Bone marrow (tissue), 2 donors: Measurements from ENCODE around the gene MRRF.
A peak's percentile ranks its signal among the peaks of the same experiment; 100 is the strongest.

Source experiments
- DNase-seq, 2 donors: peaks; one replicate each; lab custom pipeline; 2025; lab: John Stamatoyannopoulos, UW

Gene MRRF

GRCh38 chr9:122228568-122229484 lies 35.9 kb upstream of the MRRF start, which contains the start of gene LHX6:
LHX6 (minus strand) TSS chr9:122228957; CDS start chr9:122228740, 217 bp downstream.
- DNase-seq: peak in 1 of 2 donors; percentile 23

- no peak for DNase-seq
These were observed 35.2 kb upstream of the MRRF start for GRCh38 chr9:122229485-122229837.

- no peak for DNase-seq
These were observed 31.8 kb upstream of the MRRF start for GRCh38 chr9:122232796-122233306.

GRCh38 chr9:122234022-122234748 lies 30.5 kb upstream of the MRRF start:
- no peak for DNase-seq

GRCh38 chr9:122236681-122237080 lies 28.0 kb upstream of the MRRF start:
- DNase-seq: no peak

GRCh38 chr9:122239722-122240121 lies 25.0 kb upstream of the MRRF start:
- no peak for DNase-seq

GRCh38 chr9:122244349-122244748 lies 20.3 kb upstream of the MRRF start:
- DNase-seq: no peak

DNA sequence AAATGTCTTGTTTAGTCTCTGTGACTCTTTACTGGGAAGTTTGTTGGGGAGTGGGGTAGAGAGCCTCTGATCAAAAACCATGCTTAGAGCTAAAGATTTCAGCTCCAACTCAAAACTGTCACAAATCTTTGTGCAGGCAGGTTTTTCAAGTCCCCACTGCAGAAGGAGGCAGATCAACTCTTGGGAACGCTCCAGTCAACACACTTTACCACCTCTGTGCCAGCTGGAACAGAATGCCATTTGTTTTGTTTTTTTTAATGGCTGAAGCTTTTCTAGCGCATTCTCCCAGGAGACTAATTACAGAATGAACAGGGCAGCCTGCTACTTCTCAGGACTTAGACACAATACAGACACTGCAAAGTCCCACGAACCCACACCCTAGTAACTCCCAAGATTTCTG lies 18.0 kb upstream of the MRRF start:
- no peak for DNase-seq

DNA sequence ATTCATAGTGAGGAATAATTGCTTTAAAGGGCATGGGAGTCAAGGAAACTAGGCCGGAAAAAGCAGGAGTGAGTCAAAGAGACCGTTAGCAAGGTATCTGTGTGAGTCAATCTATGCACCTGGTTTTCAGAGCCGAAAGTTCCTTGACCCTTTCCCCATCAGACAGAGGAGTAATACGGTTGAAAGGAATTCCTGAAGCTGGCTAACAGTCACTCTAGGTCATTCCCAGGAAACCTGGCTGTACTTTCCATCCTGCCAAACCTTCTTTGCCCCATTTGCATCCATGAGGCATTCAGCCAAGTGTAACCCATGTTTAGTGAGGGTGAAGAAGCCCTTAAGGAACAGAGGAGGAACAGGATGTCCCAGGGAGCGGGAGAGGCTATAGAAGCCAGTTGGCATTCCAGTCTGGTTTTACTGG lies 16.2 kb upstream of the MRRF start:
- no peak for DNase-seq

- DNase-seq: no peak
These were observed 13.3 kb upstream of the MRRF start for GRCh38 chr9:122251351-122251750.

DNA sequence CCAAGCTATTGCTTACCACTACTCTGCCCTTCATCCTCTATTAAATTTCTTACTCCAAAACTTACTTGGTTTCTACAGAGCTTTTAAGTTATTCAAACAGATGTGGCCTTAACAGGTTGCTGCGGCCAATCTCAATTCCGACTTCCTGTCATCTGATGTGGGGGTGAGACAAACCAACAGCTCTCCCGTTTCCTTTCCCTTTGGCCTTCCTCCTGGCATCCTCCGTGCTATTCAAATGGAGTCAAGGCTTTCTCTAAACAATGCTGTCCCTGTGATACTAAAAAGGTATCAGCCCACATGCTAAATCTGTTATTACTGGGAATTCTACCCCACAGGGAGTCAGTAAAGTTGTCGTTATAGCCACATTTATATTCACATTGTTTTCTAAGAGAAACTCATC lies 11.9 kb upstream of the MRRF start:
- no peak for DNase-seq

GRCh38 chr9:122254761-122255160 lies 9.9 kb upstream of the MRRF start:
- no peak for DNase-seq

- DNase-seq: no peak
These were observed 8.5 kb upstream of the MRRF start for GRCh38 chr9:122256206-122256605.

DNA sequence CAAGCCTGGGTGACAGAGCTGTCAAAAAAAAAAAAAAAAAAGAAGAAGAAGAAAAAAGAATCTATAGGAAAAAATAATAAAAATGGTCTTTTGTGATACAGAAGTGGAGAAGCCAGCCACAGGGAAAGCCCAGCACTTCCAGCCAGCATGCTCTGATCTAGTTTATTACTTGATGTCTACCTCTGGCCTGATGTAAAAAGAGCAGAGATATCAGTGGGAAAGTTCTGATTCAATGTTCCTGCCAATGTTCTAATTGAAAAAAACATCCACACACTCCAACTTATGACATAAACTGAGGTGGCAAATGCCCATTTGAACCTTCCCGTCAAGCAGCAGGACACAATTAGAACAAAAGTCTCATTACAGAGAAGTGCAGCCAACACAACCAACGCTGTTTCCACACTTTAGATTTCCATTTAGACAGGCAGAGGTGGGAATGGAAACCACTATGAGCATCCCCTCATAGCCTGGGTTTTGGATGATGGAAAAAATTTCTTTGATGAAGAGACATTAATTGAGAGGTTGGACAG lies 5.7 kb upstream of the MRRF start:
- DNase-seq: no peak

DNA sequence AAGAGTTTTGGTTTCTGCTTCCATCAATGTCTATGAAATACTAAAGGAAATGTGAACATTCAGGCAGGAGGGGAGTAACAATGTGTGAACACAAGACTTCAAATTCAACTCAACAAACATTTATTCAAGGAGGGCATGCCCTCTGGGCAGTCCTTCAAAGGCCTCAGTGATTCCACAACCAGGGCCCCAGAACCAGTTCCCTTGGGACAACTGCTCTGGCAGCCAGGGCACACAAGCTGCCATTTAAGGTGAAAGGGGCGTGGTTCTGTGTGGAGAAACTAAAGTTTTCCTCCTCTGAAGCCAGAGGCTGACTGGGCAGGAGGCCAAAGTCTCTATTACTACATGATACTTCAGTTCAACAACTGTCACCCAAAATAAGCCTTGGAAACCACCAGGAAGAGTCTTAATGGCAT lies 3.2 kb upstream of the MRRF start:
- no peak for DNase-seq

DNA sequence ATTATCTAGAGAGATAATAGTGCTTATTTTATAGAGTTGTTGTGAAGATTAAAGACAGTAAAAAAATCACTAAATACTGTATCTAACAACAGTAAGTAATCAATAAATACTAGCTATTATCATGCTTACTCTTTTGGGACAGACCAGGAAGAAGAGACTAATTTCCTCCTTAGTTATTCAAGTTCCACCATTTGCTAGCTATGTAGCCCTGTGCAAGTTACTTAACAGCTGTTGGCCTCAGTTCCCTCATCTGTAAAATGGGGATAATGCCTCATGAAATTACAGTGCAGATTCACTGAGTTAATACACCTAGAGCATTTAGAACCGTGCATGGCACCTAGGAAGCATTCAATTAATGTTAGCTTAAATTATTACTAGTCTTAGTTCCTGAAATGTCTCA lies 2.6 kb upstream of the MRRF start:
- DNase-seq: no peak

DNA sequence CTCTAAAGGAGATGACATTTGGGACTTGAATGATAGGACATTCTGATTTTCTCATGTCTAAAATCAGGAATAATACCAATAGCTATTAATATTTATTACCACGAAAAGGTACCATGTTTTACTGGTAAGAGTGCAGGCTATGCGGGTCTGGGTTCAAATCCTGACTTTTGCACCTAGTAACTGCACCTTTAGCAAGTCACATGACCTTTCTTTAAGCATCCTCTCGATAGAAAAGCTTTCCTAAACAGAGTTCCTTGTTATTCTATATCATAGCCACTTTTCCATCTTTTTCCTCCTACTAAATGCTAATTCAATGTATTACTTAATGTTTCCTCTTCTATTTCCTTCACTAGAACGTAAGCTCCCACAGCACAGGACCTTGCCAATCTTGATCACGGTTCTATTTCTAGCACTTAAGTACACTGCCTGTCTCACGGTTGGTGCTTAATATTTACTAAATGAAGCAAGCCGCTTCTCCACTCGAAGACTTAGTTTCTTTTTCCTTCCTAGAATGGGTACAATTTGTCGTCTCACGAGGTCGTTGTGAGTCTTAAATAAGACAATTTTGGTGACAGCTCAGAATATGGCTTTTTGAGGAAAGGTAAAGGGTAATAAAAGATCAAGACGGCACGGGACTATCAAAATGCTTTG lies 858 bp upstream of the MRRF start:
- no peak for DNase-seq

DNA sequence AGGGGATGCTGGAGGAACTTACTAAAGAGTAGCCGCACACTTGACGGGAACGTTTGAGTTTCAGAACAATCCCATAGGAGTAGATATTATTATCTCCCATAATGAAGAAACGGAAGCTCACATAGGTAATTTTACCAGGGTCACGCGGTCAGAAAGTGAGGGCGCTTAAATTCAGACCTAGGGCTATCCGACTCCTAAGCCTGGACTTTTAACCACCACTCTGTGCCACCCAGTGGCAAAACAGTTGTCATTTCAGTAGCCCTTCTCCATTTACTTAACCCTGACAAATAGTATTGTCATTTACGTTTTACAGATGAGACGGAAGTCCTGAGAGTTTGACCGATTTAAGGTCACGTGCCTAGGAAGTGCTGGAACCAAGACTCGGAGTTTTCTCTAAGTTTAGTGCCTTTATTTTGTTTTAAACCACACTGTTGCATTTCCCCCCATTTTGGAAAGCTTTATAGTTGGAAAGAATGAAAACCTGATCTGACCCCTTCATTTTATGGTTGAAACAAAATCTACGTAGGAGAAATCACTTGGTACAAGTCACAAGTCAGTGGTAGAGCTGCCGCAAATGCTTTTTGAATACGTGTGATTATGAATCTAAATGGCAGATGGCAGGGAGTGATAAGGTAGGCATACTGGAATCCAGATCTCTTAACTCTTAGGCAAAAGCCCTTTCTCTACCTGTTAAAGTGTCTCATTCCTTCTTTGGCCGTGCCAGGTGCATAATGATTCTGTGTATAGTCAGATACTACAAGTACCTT lies 650 bp downstream of the MRRF start:
- DNase-seq: peak in 1 of 2 donors; percentile 38

- DNase-seq: no peak
These were observed 3.5 kb downstream of the MRRF start for GRCh38 chr9:122268041-122268814.

GRCh38 chr9:122274055-122274454 lies 9.4 kb downstream of the MRRF start:
- no peak for DNase-seq

GRCh38 chr9:122276096-122276495 lies 11.4 kb downstream of the MRRF start:
- no peak for DNase-seq
